GM12878 (cell line): ENCODE data around the gene DPYSL4. TPM values are rescaled to one million over a fixed set of nuclear protein-coding genes. Genes with fewer than 3 reads are reported as not detected.

ENCODE experiments used
- ATAC-seq: fragments of 200-7000 bp; cut with Tn5 transposase; 3 replicates; pipeline ENCODE4 v1.9.1; 2020; ENCODE audit warnings: mild to moderate bottlenecking, moderate library complexity
- BruUV-seq: library from RNA; stranded (reverse); fragments of 400-500 nt; replicated peaks from 2 replicates; lab custom pipeline; 2021; lab: Mats Ljungman, UMichigan
- CTCF ChIA-PET: fragments of 300-600 bp; sonication (Branson Sonifier 250); formaldehyde crosslinking; extraction: SDS; loops from one replicate; lab custom pipeline; 2021; ENCODE audit warnings: inconsistent platforms; lab: Yijun Ruan, JAX
- POLR2A ChIA-PET: fragments of 350-600 bp; formaldehyde crosslinking; extraction: SDS; loops from one replicate; lab custom pipeline; 2021; ENCODE audit warnings: inconsistent platforms; lab: Charles Lee
- RAD21 ChIA-PET: fragments of 300-600 bp; sonication (Branson Sonifier 250); formaldehyde crosslinking; loops from one replicate; lab custom pipeline; 2023; ENCODE audit warnings: antibody characterized with exemption; ENCODE audit not compliant: unreplicated experiment; lab: Charles Lee
- SMC1A ChIA-PET: fragments of 300-600 bp; sonication (Branson Sonifier 250); formaldehyde crosslinking; loops from one replicate; lab custom pipeline; 2023; ENCODE audit not compliant: unreplicated experiment, uncharacterized antibody; lab: Charles Lee
- DNase-seq: peaks from one replicate; pipeline ENCODE4 v3.0.0-alpha.2; 2011; ENCODE audit warnings: low read depth, low spot score
- FAIRE-seq: peaks from 3 replicates; lab custom pipeline; 2011; peaks lifted over from hg19 to GRCh38; lab: Jason Lieb, UNC
- H2AFZ ChIP-seq: 2 replicates; pipeline ENCODE4 v1.6.0; 2011; ENCODE audit warnings: low read depth, low read length, control low read depth; ENCODE audit not compliant: control insufficient read depth
- H3K27ac ChIP-seq: 2 replicates; pipeline ENCODE4 v1.5.1; 2011; ENCODE audit warnings: control low read depth; ENCODE audit not compliant: control insufficient read depth, insufficient read depth
- H3K27me3 ChIP-seq, 2 experiments: replicated peaks in 1 of 2; 2 replicates each; pipeline versions ENCODE4 v1.6.0 to v1.6.1; 2011; ENCODE audit warnings: low read length in 1 of 2; ENCODE audit not compliant: control insufficient read depth in 2 of 2, insufficient read depth in 2 of 2
- H3K36me3 ChIP-seq, 2 experiments: 2 replicates each; pipeline ENCODE4 v1.5.1; 2011; ENCODE audit warnings: low read length in 1 of 2; ENCODE audit not compliant: control insufficient read depth in 2 of 2, insufficient read depth in 2 of 2
- H3K4me1 ChIP-seq: 2 replicates; pipeline ENCODE4 v1.6.1; 2011; ENCODE audit warnings: mild to moderate bottlenecking, low read length, moderate library complexity, mixed read lengths; ENCODE audit not compliant: control insufficient read depth, insufficient read depth
- H3K4me2 ChIP-seq: 2 replicates; pipeline ENCODE4 v1.6.0; 2011; ENCODE audit warnings: control low read depth; ENCODE audit not compliant: control insufficient read depth, insufficient read depth
- H3K4me3 ChIP-seq: fragments of 200-600 bp; sonication (generic); 2 replicates; pipeline ENCODE4 v1.5.1; 2016
- H3K79me2 ChIP-seq: 2 replicates; pipeline ENCODE4 v1.6.0; 2011; ENCODE audit warnings: low read length; ENCODE audit not compliant: control insufficient read depth, insufficient read depth
- H3K9ac ChIP-seq: 2 replicates; pipeline ENCODE4 v1.8.0; 2011; ENCODE audit warnings: low read length, control low read depth, mixed read lengths; ENCODE audit not compliant: control insufficient read depth, insufficient read depth
- H3K9me3 ChIP-seq: replicated peaks from 3 replicates; pipeline ENCODE4 v1.5.1; 2011; ENCODE audit warnings: mild to moderate bottlenecking, low read length; ENCODE audit not compliant: control insufficient read depth, insufficient read depth
- H4K20me1 ChIP-seq: 2 replicates; pipeline ENCODE4 v1.6.0; 2011; ENCODE audit not compliant: control insufficient read depth, insufficient read depth
- EED ChIP-seq: sonication (generic); IDR thresholded peaks from 2 replicates; pipeline ENCODE4 v1.6.1; 2016; ENCODE audit warnings: antibody characterized with exemption, low read depth
- EZH2 ChIP-seq: IDR thresholded peaks from 2 replicates; pipeline ENCODE4 v1.6.1; 2012; ENCODE audit warnings: low read depth, mild to moderate bottlenecking, control low read depth, inconsistent platforms, low read length, borderline replicate concordance; ENCODE audit not compliant: control insufficient read depth
- SIX5 ChIP-seq: IDR thresholded peaks from 2 replicates; pipeline ENCODE4 v1.6.1; 2011; ENCODE audit warnings: mild to moderate bottlenecking, low read depth, low read length, moderate library complexity; ENCODE audit not compliant: severe bottlenecking
- SREBF1 ChIP-seq: IDR thresholded peaks from 2 replicates; pipeline ENCODE4 v1.6.1; 2012; ENCODE audit warnings: mild to moderate bottlenecking, low read length
- TCF7 ChIP-seq: IDR thresholded peaks from 2 replicates; pipeline ENCODE4 v1.6.1; 2014; ENCODE audit warnings: antibody characterized with exemption, borderline replicate concordance
- WGBS: methylation state at CpG from one replicate; pipeline ENCODE4 v1.1.6; 2016; ENCODE audit warnings: low lambda C conversion rate; ENCODE audit not compliant: insufficient replicate concordance, insufficient coverage; ENCODE audit errors: missing lambda C conversion rate; 5-methylcytosine and 5-hydroxymethylcytosine counted together
- in situ Hi-C: fragments of 300-500 bp; cut with MboI; formaldehyde crosslinking; loops from 9 replicates; pipeline ENCODE4 v1.14.3; 2018; ENCODE audit warnings: mixed read lengths
- intact Hi-C: fragments of 100-400 bp; cut with micrococcal nuclease; formaldehyde crosslinking; loops from one replicate; pipeline ENCODE4 v1.14.2; 2022; ENCODE audit not compliant: unreplicated experiment
- polyA plus RNA-seq, 11 experiments: library from polyadenylated mRNA; depleted of rRNA in 4 of 11; unstranded in 6 of 11; stranded (reverse) in 5 of 11; fragments of >200 nt; fragmentation: Nextera tagmentation in 4 of 11; fragmentation: Illumina TruSeq in 1 of 11; extraction: Ambion mirVana in 4 of 11; extraction: Trizol in 1 of 11; gene quantifications; 1 replicate in 1 of 11; 2 replicates in 10 of 11; pipeline versions ENCODE4 v1.2.1 to v1.2.3, GENCODE V29; 2011 to 2016; ENCODE audit warnings: inconsistent platforms in 2 of 11, missing spikeins in 2 of 11, low read depth in 1 of 11
- total RNA-seq, 4 experiments: library from RNA; depleted of rRNA in 3 of 4; stranded (reverse); fragments of >200 nt in 3 of 4; fragmentation: Illumina TruSeq in 1 of 4; extraction: Trizol in 1 of 4; gene quantifications; 2 replicates each; pipeline versions ENCODE4 v1.2.1 to v1.2.3, GENCODE V29; 2013 to 2021

Gene DPYSL4
- total and polyA plus RNA-seq, 10 of the 15 experiments (the other 5 are each of a cell fraction or from before 2014, with no cell fraction given) = 0.10 to 0.21 TPM; not detected in 8

DNA sequence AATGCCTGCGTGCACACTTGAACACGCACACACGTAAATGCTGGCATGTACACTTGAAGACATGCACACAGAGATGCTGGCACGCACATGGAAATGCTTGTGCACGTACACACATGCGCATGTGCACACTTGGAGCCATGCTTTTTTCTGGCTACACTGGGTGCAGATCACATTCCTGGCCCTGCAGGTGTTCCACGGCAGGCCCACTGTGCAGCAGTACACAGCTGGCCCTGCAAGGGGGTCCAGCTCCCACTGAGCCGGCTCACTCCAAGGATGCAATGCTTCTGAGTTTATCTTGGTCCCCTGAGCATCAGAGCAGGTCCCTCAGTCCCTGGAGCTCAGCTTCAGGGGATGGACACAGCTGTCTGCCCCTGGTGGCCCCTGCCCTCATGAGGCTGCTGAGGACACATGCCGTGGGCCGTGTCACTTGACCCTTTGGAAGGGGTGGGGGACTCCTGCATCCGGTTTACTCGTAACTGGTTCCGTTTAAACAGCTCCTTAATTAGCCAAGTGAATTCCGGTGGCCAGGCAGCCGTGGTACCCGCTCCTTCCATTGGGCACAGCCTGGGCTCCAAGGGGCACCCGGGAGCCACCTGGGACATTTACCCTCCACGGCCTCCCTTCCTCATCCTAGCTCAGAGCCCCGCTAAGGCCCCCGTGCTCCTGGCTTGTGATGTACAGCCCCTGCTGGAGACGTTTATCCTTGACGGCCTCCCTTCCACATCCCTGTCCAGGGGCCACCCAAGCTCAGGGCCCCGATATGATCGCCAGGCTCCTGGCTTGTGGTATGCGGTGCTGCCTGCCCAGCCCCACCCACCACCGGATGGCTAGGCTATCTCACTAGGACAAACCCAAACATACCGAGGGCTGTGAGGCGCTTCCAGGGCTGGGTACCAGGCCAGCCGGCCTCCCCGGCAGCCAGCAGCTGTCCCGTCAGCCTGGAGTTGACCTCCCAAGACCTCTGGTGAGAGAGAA, 39.5 kb upstream of the DPYSL4 start:
- no peak overlapping the region for H3K4me3 ChIP-seq
- intact Hi-C loops = no loop called here
- H3K4me2 ChIP-seq = no peak overlapping the region
- no peaks in the 10 kb centered on the region for H3K9me3 ChIP-seq
- DNase-seq (no peak), ATAC-seq (no peak), FAIRE-seq (no peak)
- WGBS = 68% methylated on average over 31 of the region's 31 CpGs
- no peaks in the 10 kb centered on the region for H3K79me2 ChIP-seq
- ChIA-PET POLR2A (no interaction called here), RAD21 (no interaction called here), SMC1A (no interaction called here), CTCF (interaction anchor here (0.8 kb wide), 1 partner anchor 145 kb away, joined by 3 read pairs; no protein-coding TSS in a partner anchor)
- TF ChIP-seq TCF7 (no peak), SIX5 (no peak), EZH2 (no peak), EED (no peak), SREBF1 (no peak)
- H4K20me1 ChIP-seq = no peaks in the 10 kb centered on the region
- no peaks in the 10 kb centered on the region for H3K4me1 ChIP-seq
- in situ Hi-C loops = loop anchor here (5.0 kb wide), 1 partner anchor 260 kb away; no protein-coding TSS in a partner anchor
- no peak overlapping the region for H3K9ac ChIP-seq
- H3K27ac ChIP-seq = no peak overlapping the region
- no TSS peak for BruUV-seq
- no peak overlapping the region for H2AFZ ChIP-seq
- no peaks in the 10 kb centered on the region for H3K27me3 ChIP-seq
- H3K36me3 ChIP-seq = no peaks in the 10 kb centered on the region
